ENCODE results near the gene SBF2. TPM values are rescaled to one million over a fixed set of nuclear protein-coding genes. Genes with fewer than 3 reads are reported as not detected.
A peak's percentile ranks its signal among the peaks of the same experiment; 100 is the strongest.

Gene SBF2
- total and polyA plus RNA-seq, 9 of the 15 experiments (the other 6 are each of a cell fraction or from before 2014, with no cell fraction given), result 0.80 to 9.5 (median 5.0) TPM

DNA sequence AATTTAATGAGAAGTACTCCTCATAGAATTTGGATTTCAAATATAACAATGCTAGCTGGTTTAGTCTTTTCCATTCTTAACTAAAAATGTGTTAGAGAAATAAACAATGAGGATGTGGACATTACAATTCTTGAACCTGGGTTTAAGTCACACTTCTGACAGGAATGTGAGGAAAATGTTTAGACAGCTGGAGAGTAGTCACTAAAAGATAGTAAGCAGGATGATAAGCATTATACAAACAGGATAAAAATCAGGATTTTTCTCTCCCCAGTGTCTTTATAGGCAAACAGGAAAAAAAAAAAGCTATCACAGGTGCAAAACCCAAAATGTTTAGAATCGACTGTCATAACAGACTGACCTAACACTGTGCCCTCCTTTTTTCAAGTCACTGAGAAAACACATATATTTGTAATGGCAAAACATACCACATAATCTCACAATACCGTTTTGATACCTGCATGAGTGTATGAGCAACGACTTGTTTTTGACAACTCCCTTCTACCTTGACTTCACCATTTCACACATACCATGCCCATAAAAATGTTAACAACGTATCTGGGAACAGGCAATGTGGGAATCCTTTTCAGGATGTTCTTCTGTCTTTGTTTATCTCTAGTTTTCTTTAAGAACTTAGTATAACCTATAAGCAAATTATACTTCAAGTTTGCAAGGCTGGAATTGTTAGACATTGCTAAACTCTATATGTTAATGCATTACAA lies 242.0 kb downstream of the SBF2 start:
- no peaks in the 10 kb centered on the region for H3K79me2 ChIP-seq (ENCODE audit: control insufficient read depth, insufficient read depth, low read length)
- no peak overlapping the region for H3K4me2 ChIP-seq (ENCODE audit: insufficient read depth, low read length)
- H3K9me1 ChIP-seq (ENCODE audit: control insufficient read depth, insufficient read depth, low read length), result no peaks in the 10 kb centered on the region
- FAIRE-seq (no peak), ATAC-seq (no peak), DNase-seq (ENCODE audit: extremely low read depth in 1 of 4, low spot score in 3 of 4) (no peak)
- no peak overlapping the region for H3K9ac ChIP-seq (ENCODE audit: insufficient read depth in 1 of 2, low read depth in 2 of 2, low read length in 2 of 2)
- CTCF ChIA-PET (ENCODE audit: low intra/inter-chr PET ratio), result no interaction called here
- H3K27ac ChIP-seq (ENCODE audit: extremely low read depth, low read depth, low read length), result no peak overlapping the region
- TF ChIP-seq CEBPG (CRISPR knock-in tag; IDR thresholded peaks at IDR 0.05) (no peak), CEBPG (tag; conservative IDR thresholded peaks at IDR 0.05 in 1 of 2, IDR thresholded peaks at IDR 0.05 in 1 of 2) (0 out of 4 replicates have a peak, but pooled peaks of 1 of the 2 experiments have one; percentile 3), ZNF324 (CRISPR knock-in tag; IDR thresholded peaks at IDR 0.05) (no peak), ZNF76 (CRISPR knock-in tag; IDR thresholded peaks at IDR 0.05; ENCODE audit: borderline replicate concordance) (no peak)
- intact Hi-C loops (cut with micrococcal nuclease), result no loop called here
- H2AFZ ChIP-seq (ENCODE audit: low read depth, low read length), result no peak overlapping the region
- no peaks in the 10 kb centered on the region for H3K9me3 ChIP-seq (replicated peaks; ENCODE audit: control insufficient read depth, insufficient read depth, low read depth, low read length)
- WGBS (ENCODE audit: insufficient coverage, low coverage, missing lambda C conversion rate), result 0% methylated on average over 4 of the region's 4 CpGs
- no TSS peak for BruUV-seq (replicated peaks)
- no peaks in the 10 kb centered on the region for H4K20me1 ChIP-seq (replicated peaks; ENCODE audit: control insufficient read depth, insufficient read depth, low read length)
- in situ Hi-C loops (cut with MboI), result no loop called here
- H3K36me3 ChIP-seq (ENCODE audit: control insufficient read depth, insufficient read depth, low read length), result no peaks in the 10 kb centered on the region
- POLR2A ChIA-PET, result no interaction called here
- H3K27me3 ChIP-seq (ENCODE audit: control insufficient read depth in 2 of 2, insufficient read depth in 2 of 2, low read length in 2 of 2), result no peaks in the 10 kb centered on the region
- H3K4me3 ChIP-seq, result no peak overlapping the region
- H3K4me1 ChIP-seq (replicated peaks in 1 of 2; ENCODE audit: control insufficient read depth in 2 of 2, insufficient read depth in 2 of 2, low read length in 2 of 2), result no peaks in the 10 kb centered on the region

GRCh38 chr11:10050561-10050960 lies 243.5 kb downstream of the SBF2 start:
- no peaks in the 10 kb centered on the region for H3K9me1 ChIP-seq (ENCODE audit: control insufficient read depth, insufficient read depth, low read length)
- DNase-seq (ENCODE audit: extremely low read depth in 1 of 4, low spot score in 3 of 4), result no peak
- no peaks in the 10 kb centered on the region for H3K9me3 ChIP-seq (replicated peaks; ENCODE audit: control insufficient read depth, insufficient read depth, low read depth, low read length)
- no peak for FAIRE-seq
- H2AFZ ChIP-seq (ENCODE audit: low read depth, low read length), result no peak overlapping the region
- no peak overlapping the region for H3K4me2 ChIP-seq (ENCODE audit: insufficient read depth, low read length)
- no peaks in the 10 kb centered on the region for H3K4me1 ChIP-seq (replicated peaks in 1 of 2; ENCODE audit: control insufficient read depth in 2 of 2, insufficient read depth in 2 of 2, low read length in 2 of 2)
- no peaks in the 10 kb centered on the region for H3K27me3 ChIP-seq (ENCODE audit: control insufficient read depth in 2 of 2, insufficient read depth in 2 of 2, low read length in 2 of 2)
- no peak for ATAC-seq
- ChIA-PET POLR2A (no interaction called here), CTCF (ENCODE audit: low intra/inter-chr PET ratio) (no interaction called here)
- intact Hi-C loops (cut with micrococcal nuclease), result no loop called here
- H3K79me2 ChIP-seq (ENCODE audit: control insufficient read depth, insufficient read depth, low read length), result no peaks in the 10 kb centered on the region
- no TSS peak for BruUV-seq (replicated peaks)
- no peaks in the 10 kb centered on the region for H3K36me3 ChIP-seq (ENCODE audit: control insufficient read depth, insufficient read depth, low read length)
- in situ Hi-C loops (cut with MboI), result no loop called here
- no peak overlapping the region for H3K4me3 ChIP-seq
- no peak overlapping the region for H3K9ac ChIP-seq (ENCODE audit: insufficient read depth in 1 of 2, low read depth in 2 of 2, low read length in 2 of 2)
- H3K27ac ChIP-seq (ENCODE audit: extremely low read depth, low read depth, low read length), result no peak overlapping the region
- H4K20me1 ChIP-seq (replicated peaks; ENCODE audit: control insufficient read depth, insufficient read depth, low read length), result no peaks in the 10 kb centered on the region
- TF ChIP-seq PYGO2 (tag; IDR thresholded peaks at IDR 0.05), result no peak
- no peak for TF ChIP-seq CEBPG (CRISPR knock-in tag; IDR thresholded peaks at IDR 0.05)
- peak in 1 of 2 experiments; percentile 58; a peak in 2 of 4 replicates for TF ChIP-seq CEBPG (tag; conservative IDR thresholded peaks at IDR 0.05 in 1 of 2, IDR thresholded peaks at IDR 0.05 in 1 of 2)
- no peak for TF ChIP-seq XRCC3 (IDR thresholded peaks at IDR 0.05)
- TF ChIP-seq NCOA1 (IDR thresholded peaks at IDR 0.05; ENCODE audit: low read depth), result no peak
- TF ChIP-seq MEIS2 (IDR thresholded peaks at IDR 0.05; ENCODE audit: partially characterized antibody), result peak; percentile 13
- TF ChIP-seq SMAD3 (CRISPR knock-in tag; conservative IDR thresholded peaks at IDR 0.05), result no peak
- TF ChIP-seq HMBOX1 (IDR thresholded peaks at IDR 0.05), result no peak
- TF ChIP-seq E2F4 (CRISPR knock-in tag; IDR thresholded peaks at IDR 0.05; ENCODE audit: low read depth), result no peak
- TF ChIP-seq ZNF561 (CRISPR knock-in tag; conservative IDR thresholded peaks at IDR 0.05), result no peak
- no peak for TF ChIP-seq YBX1 (IDR thresholded peaks at IDR 0.05)
- TF ChIP-seq HDAC1 (IDR thresholded peaks at IDR 0.05), result no peak
